Measurements from ENCODE around the gene FBXO33. TPM values are rescaled to one million over a fixed set of nuclear protein-coding genes. Genes with fewer than 3 reads are reported as not detected.

FBXO33 gene
- total RNA-seq, 1 donor from 2014 or later, result 9.4 TPM

DNA sequence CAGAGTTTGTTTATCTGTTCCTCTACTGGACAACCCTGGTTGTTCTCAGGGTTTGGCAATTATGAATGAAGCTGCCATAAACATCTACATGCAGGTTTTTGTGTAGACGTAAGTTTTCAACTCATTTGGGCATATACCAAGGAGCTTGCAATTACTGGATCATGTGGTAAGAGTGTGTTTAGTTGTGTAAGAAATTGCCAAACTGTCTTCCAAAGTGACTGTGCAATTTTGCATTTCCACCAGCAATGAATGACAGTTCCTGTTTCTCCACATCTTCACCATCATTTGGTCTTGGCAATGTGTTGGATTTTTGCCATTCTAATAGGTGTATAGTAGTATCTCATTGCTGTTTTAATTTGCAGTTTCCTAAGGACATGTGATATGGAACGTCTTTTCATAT is 39.8 kb upstream of the FBXO33 start:
- peaks cover 3% of the 10 kb centered on the region for H3K9me3 Mint-ChIP-seq (ENCODE audit: unreplicated experiment)
- peaks cover 3% of the 10 kb centered on the region for H3K36me3 Mint-ChIP-seq (ENCODE audit: low read depth, unreplicated experiment)
- Histone ChIP-seq H3K9me3 (ENCODE audit: insufficient read depth, low read depth, low read length) (no peaks in the 10 kb centered on the region), H3K36me3 (ENCODE audit: insufficient read depth, low read length) (no peaks in the 10 kb centered on the region), H4K20me1 (ENCODE audit: insufficient read depth, low read length) (no peaks in the 10 kb centered on the region), H3K27me3 (ENCODE audit: insufficient read depth, low read length) (no peaks in the 10 kb centered on the region), H3K4me3 (ENCODE audit: insufficient read depth, low read depth, low read length) (no peak overlapping the region), H2AFZ (ENCODE audit: low read depth, low read length) (no peak overlapping the region), H3K79me2 (ENCODE audit: insufficient read depth, low read length) (no peaks in the 10 kb centered on the region), H3K27ac (ENCODE audit: low read depth, low read length) (no peak overlapping the region), H3K4me1 (ENCODE audit: insufficient read depth, low read length) (no peaks in the 10 kb centered on the region), H3K4me2 (ENCODE audit: low read length) (no peak overlapping the region), H3K9ac (ENCODE audit: low read length) (no peak overlapping the region)
- FAIRE-seq (no peak), DNase-seq (ENCODE audit: low read depth) (no peak)
- TF ChIP-seq EZH2 (IDR thresholded peaks at IDR 0.05; ENCODE audit: insufficient read depth, low read length), result no peak
- TF ChIP-seq, protein P1, sequence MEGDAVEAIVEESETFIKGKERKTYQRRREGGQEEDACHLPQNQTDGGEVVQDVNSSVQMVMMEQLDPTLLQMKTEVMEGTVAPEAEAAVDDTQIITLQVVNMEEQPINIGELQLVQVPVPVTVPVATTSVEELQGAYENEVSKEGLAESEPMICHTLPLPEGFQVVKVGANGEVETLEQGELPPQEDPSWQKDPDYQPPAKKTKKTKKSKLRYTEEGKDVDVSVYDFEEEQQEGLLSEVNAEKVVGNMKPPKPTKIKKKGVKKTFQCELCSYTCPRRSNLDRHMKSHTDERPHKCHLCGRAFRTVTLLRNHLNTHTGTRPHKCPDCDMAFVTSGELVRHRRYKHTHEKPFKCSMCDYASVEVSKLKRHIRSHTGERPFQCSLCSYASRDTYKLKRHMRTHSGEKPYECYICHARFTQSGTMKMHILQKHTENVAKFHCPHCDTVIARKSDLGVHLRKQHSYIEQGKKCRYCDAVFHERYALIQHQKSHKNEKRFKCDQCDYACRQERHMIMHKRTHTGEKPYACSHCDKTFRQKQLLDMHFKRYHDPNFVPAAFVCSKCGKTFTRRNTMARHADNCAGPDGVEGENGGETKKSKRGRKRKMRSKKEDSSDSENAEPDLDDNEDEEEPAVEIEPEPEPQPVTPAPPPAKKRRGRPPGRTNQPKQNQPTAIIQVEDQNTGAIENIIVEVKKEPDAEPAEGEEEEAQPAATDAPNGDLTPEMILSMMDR (IDR thresholded peaks at IDR 0.05; ENCODE audit: insufficient read depth, low read depth, low read length), result no peak
- peaks cover 6% of the 10 kb centered on the region for H3K4me1 Mint-ChIP-seq (ENCODE audit: low read depth, unreplicated experiment)
- no peaks in the 10 kb centered on the region for H3K27me3 Mint-ChIP-seq (ENCODE audit: low read depth, unreplicated experiment)
- no peak overlapping the region for H3K27ac Mint-ChIP-seq (ENCODE audit: unreplicated experiment)
- H3K4me3 Mint-ChIP-seq (ENCODE audit: unreplicated experiment), result no peak overlapping the region

DNA sequence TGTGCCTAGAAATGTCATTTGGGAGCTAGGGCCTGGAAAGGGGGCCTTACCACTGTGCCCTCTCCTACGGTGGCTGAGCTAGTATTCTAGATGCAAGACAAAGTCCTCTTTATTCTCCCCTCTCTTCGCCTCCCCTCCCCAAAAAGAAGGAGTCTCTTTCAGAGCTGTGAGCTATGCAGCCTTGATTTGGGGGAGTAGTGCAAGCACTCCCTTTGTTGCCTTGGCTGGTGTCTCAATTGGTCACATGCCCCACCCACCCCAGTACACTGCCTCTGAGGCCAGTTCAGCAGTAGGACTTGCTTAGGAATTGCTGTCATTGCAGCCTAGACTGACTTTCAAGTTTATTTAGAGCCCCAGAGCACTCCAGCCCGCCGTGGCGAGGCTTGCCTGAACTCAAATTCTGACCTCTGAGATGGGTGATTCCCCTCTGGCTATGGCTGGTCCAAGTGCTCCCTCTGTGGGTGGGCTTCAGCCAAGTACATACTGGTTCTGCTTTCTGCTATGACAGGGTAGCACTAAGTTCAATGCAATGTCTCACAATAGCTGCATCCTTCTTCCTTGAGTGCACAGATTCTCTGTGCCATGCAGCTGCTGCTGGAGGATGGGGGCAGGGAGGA is 37.0 kb upstream of the FBXO33 start:
- no peak overlapping the region for H3K4me3 ChIP-seq (ENCODE audit: insufficient read depth, low read depth, low read length)
- no peak for FAIRE-seq
- H3K27ac Mint-ChIP-seq (ENCODE audit: unreplicated experiment), result no peak overlapping the region

More for the DNA sequence above, 37.0 kb upstream of the FBXO33 start:
- Histone ChIP-seq H3K27me3 (ENCODE audit: insufficient read depth, low read length) (no peaks in the 10 kb centered on the region), H3K9me3 (ENCODE audit: insufficient read depth, low read depth, low read length) (no peaks in the 10 kb centered on the region), H3K4me2 (ENCODE audit: low read length) (no peak overlapping the region), H3K79me2 (ENCODE audit: insufficient read depth, low read length) (no peaks in the 10 kb centered on the region), H3K4me1 (ENCODE audit: insufficient read depth, low read length) (no peaks in the 10 kb centered on the region), H3K27ac (ENCODE audit: low read depth, low read length) (no peak overlapping the region), H3K36me3 (ENCODE audit: insufficient read depth, low read length) (no peaks in the 10 kb centered on the region), H4K20me1 (ENCODE audit: insufficient read depth, low read length) (no peaks in the 10 kb centered on the region), H3K9ac (ENCODE audit: low read length) (no peak overlapping the region), H2AFZ (ENCODE audit: low read depth, low read length) (no peak overlapping the region)
- Mint-ChIP-seq H3K36me3 (ENCODE audit: low read depth, unreplicated experiment) (peaks cover 3% of the 10 kb centered on the region), H3K4me1 (ENCODE audit: low read depth, unreplicated experiment) (peaks cover 2% of the 10 kb centered on the region), H3K9me3 (ENCODE audit: unreplicated experiment) (no peaks in the 10 kb centered on the region), H3K27me3 (ENCODE audit: low read depth, unreplicated experiment) (no peaks in the 10 kb centered on the region), H3K4me3 (ENCODE audit: unreplicated experiment) (no peak overlapping the region)
- DNase-seq (ENCODE audit: low read depth), result no peak
- TF ChIP-seq, protein P1 (IDR thresholded peaks at IDR 0.05; ENCODE audit: insufficient read depth, low read depth, low read length), result no peak
- TF ChIP-seq EZH2 (IDR thresholded peaks at IDR 0.05; ENCODE audit: insufficient read depth, low read length), result no peak

Measured in astrocyte (in vitro differentiated cells and primary cell).